ENCODE results near the gene UTS2B.

DNA sequence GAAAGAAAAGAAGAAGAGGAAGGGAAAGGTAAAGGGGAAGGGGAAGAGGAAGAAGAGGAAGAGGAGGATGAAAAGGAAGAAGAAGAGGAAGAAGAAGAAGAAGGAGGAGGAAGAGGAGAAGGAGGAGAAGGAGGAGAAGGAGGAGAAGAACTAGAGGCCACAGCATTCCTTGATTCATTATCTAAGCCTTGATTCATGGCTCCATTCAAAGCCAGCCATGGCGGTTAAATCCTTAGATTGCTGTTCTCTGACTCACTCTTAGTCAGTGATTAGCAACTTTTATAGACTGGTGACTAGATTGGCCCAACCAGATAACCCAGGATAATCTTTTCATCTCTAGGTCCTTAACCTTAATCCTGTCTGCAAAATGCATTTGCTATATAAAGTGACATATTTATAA, 83.7 kb downstream of the UTS2B start:
- no peak for TF ChIP-seq POLR2AphosphoS5 (IDR thresholded peaks at IDR 0.05)
- TF ChIP-seq, protein P1, sequence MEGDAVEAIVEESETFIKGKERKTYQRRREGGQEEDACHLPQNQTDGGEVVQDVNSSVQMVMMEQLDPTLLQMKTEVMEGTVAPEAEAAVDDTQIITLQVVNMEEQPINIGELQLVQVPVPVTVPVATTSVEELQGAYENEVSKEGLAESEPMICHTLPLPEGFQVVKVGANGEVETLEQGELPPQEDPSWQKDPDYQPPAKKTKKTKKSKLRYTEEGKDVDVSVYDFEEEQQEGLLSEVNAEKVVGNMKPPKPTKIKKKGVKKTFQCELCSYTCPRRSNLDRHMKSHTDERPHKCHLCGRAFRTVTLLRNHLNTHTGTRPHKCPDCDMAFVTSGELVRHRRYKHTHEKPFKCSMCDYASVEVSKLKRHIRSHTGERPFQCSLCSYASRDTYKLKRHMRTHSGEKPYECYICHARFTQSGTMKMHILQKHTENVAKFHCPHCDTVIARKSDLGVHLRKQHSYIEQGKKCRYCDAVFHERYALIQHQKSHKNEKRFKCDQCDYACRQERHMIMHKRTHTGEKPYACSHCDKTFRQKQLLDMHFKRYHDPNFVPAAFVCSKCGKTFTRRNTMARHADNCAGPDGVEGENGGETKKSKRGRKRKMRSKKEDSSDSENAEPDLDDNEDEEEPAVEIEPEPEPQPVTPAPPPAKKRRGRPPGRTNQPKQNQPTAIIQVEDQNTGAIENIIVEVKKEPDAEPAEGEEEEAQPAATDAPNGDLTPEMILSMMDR (IDR thresholded peaks at IDR 0.05), result no peak

Measured in transverse colon (tissue), 4 donors.